RWPE1 (cell line): ENCODE results near the gene PDE7B.
A peak's percentile ranks its signal among the peaks of the same experiment; 100 is the strongest.

Source experiments
- CTCF ChIA-PET: fragments of 350-600 bp; sonication (Branson Sonifier 250); formaldehyde crosslinking; extraction: SDS; loops from one replicate; lab custom pipeline; 2021; lab: Yijun Ruan, JAX
- POLR2A ChIA-PET: fragments of 400-600 bp; formaldehyde crosslinking; extraction: SDS; loops from one replicate; lab custom pipeline; 2020; ENCODE audit warnings: antibody characterized with exemption; ENCODE audit not compliant: low non-redundant PET; lab: Yijun Ruan, JAX
- DNase-seq: peaks from one replicate; pipeline ENCODE4 v3.0.0; 2012; ENCODE audit warnings: low spot score
- H3K27ac ChIP-seq: fragments of 450-650 bp; 2 replicates; pipeline ENCODE4 v1.5.1; 2017
- TF ChIP-seq, protein P1 (sequence below): fragments of 450-650 bp; conservative IDR thresholded peaks from 2 replicates; pipeline ENCODE4 v1.5.1; 2017; ENCODE audit warnings: low read depth, mild to moderate bottlenecking

Gene PDE7B

DNA sequence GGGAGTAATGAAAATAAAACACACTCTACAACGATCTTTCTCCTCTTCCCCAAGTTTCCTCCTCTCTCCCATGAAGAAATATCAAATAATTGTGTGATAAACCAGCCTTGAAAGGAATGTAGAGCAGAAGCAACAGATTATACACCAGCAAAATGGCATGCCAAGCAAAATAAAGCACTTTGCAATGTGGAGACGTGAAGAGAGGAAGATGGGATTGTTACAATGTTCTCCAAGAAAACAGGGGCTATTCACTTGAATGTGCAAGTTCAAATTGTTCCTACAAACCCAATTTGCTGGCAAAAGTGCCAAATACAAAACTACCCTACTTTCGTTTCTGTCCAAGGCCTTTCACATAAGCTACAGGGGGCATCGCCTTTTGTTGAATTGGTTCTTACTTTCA is 185.1 kb downstream of the PDE7B start:
- TF ChIP-seq, protein P1, sequence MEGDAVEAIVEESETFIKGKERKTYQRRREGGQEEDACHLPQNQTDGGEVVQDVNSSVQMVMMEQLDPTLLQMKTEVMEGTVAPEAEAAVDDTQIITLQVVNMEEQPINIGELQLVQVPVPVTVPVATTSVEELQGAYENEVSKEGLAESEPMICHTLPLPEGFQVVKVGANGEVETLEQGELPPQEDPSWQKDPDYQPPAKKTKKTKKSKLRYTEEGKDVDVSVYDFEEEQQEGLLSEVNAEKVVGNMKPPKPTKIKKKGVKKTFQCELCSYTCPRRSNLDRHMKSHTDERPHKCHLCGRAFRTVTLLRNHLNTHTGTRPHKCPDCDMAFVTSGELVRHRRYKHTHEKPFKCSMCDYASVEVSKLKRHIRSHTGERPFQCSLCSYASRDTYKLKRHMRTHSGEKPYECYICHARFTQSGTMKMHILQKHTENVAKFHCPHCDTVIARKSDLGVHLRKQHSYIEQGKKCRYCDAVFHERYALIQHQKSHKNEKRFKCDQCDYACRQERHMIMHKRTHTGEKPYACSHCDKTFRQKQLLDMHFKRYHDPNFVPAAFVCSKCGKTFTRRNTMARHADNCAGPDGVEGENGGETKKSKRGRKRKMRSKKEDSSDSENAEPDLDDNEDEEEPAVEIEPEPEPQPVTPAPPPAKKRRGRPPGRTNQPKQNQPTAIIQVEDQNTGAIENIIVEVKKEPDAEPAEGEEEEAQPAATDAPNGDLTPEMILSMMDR: no peak
- no peak for DNase-seq
- H3K27ac ChIP-seq: no peak overlapping the region
- ChIA-PET CTCF (no interaction called here), POLR2A (interaction anchor here (0.6 kb wide), 1 partner anchor 9 kb away, joined by 3 read pairs; no protein-coding TSS in a partner anchor)

DNA sequence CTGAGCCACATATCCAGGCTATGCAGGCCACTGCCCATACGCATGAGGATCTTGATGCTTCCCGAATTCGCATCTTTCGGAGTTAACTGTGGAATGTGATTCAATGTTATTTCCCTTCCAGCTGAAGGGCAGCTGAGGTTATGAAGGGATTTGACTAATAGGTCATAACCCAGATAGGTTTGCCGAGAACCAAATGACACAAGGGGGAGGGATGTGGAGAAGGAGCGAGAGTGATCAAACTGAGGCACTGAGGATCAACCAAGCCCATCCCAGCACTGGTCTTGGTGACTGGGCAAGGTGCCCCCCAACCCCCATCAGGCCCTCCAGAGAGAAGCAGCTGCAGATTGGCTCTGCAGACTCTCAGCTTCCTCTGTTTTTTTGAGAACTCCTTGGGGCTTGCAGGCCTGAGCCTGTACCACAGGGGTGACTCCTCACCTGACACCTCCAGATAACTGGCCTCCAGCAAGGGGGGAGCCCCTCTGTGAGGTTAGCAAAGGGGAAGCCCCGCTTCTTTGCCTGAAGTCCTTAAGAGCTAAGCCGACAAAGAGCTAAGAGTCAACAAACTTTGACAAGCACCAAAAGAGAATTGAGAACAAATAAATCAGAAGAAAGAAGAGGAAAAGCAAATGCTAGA is 185.9 kb downstream of the PDE7B start:
- TF ChIP-seq, protein P1: no peak
- CTCF ChIA-PET: interaction anchor here (0.7 kb wide), 1 partner anchor 176 kb away, joined by 6 read pairs; no protein-coding TSS in a partner anchor
- no peak overlapping the region for H3K27ac ChIP-seq
- peak; percentile 7 for DNase-seq
- POLR2A ChIA-PET: interaction anchor here (0.6 kb wide), 1 partner anchor 10 kb away, joined by 3 read pairs; no protein-coding TSS in a partner anchor

DNA sequence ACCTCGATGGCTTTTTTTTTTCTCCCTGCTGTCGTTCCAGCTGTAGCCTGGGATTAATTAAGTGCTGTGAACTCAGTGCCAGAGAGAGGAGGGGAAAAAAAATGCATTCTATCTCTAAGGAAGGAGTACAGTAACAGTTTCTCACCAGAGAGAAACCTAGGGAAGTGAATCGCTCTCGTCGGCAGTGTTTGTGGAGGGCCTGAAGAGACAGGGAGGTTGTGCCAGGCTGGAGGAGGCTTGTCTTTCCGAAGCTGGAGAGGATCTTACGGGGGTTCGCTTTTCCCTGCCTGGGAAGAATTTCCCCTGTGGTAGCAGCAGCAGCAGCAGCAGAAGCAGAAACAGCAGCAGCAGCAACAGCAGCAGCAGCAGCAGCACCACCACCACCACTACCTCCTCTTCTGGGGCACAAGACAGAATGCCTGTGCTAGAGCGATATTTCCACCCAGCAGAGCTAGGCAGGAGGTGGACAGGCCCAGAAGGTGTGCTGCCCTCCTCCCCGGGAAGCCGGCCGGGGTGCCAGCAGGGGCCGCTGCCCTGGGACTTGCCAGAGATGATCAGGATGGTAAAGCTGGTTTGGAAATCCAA is 186.5 kb downstream of the PDE7B start:
- TF ChIP-seq, protein P1: no peak
- DNase-seq: no peak
- no peak overlapping the region for H3K27ac ChIP-seq
- ChIA-PET POLR2A (no interaction called here), CTCF (interaction anchor here (0.7 kb wide), 1 partner anchor 176 kb away, joined by 6 read pairs; no protein-coding TSS in a partner anchor)

DNA sequence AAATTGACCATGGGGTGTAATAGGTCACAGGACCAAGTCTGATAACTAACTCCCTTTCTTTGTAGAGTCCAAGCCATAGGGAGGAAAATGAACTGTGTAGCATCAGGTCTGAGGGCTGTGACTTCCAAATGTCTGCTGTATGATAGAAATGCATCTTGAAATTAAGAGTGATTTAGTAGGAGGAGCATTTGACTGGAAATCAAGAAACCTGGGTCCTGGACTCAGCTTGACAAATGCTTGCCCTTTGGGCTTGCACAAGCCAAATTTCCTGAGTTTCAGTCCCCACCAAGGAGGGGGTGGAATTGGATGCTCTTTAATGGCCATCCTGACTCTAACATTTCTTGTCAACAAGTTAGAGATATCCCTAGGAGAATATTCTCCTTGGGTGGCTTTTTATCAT is 187.0 kb downstream of the PDE7B start:
- CTCF ChIA-PET: no interaction called here
- POLR2A ChIA-PET: no interaction called here
- TF ChIP-seq, protein P1: no peak

DNA sequence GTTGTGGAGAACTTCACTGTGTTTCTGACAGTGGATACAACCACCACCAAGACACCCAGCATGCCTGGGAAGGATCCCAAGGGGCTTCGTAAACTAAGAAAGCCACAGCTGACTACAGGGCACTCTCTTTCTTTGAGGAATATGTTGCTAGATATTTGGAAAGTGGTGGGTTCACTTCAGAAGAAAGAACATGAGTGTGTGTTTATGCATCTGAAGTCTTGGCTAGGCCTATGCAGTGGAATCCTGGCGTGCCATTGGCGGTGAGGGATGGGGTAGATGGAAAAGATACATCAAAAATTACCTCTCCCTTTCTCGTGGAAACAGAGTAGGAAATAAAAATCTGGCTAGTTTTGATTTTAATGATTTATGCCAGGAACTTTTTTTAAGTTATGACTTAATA is 187.7 kb downstream of the PDE7B start:
- TF ChIP-seq, protein P1: no peak
- no peak for DNase-seq
- CTCF ChIA-PET: no interaction called here
- POLR2A ChIA-PET: no interaction called here
- no peak overlapping the region for H3K27ac ChIP-seq

More for the DNA sequence above, 187.0 kb downstream of the PDE7B start:
- H3K27ac ChIP-seq: no peak overlapping the region
- DNase-seq: no peak

DNA sequence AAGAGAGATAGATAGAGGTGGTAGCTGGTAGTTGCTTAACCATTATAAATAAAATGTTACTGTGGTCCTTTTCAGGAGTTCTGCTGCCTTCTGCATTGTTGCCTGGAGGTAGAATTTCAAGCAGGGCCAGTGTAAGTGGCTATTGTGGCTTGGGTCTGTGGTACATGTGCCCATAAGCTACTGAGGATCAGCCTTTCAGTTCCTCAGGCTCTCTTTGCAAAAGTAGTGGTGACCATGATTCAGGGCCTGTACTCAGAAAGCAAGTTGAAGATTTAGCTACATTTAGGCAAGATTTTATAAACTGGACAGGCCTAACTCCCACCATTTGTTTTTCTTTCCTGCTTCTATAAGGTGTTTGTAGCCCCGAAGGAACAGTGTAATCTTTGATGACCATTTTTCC is 199.0 kb downstream of the PDE7B start:
- no peak overlapping the region for H3K27ac ChIP-seq
- DNase-seq: no peak
- CTCF ChIA-PET: no interaction called here
- POLR2A ChIA-PET: no interaction called here
- TF ChIP-seq, protein P1: no peak
